DMS153 (cell line): ENCODE data around the gene CASP10.
"Not testable (repeated sequence)": the region's sequence is repeated elsewhere in the genome, so short reads cannot be mapped to it uniquely, and the experiment has no call there.

Experiments used
- DNase-seq: peaks from one replicate; lab custom pipeline; 2025; lab: John Stamatoyannopoulos, UW

Gene CASP10

GRCh38 chr2:201154615-201155399 lies 28.1 kb upstream of the CASP10 start:
- no peak for DNase-seq

GRCh38 chr2:201156036-201156435 lies 26.9 kb upstream of the CASP10 start:
- DNase-seq: no peak

- no peak for DNase-seq
Measured at GRCh38 chr2:201156640-201157039, 26.3 kb upstream of the CASP10 start.

- DNase-seq: no peak
Measured at GRCh38 chr2:201157694-201158093, 25.2 kb upstream of the CASP10 start.

GRCh38 chr2:201158111-201158929 lies 24.6 kb upstream of the CASP10 start:
- DNase-seq: peak; percentile 27

GRCh38 chr2:201164166-201164565 lies 18.8 kb upstream of the CASP10 start:
- no peak for DNase-seq

GRCh38 chr2:201167546-201167945 lies 15.4 kb upstream of the CASP10 start:
- DNase-seq: no peak

- not testable (repeated sequence) for DNase-seq
Measured at GRCh38 chr2:201168496-201168895, 14.4 kb upstream of the CASP10 start.

- peak; percentile 53 for DNase-seq
Measured at GRCh38 chr2:201171259-201171814, 11.6 kb upstream of the CASP10 start.

- no peak for DNase-seq
Measured at GRCh38 chr2:201172279-201172678, 10.7 kb upstream of the CASP10 start.

- no peak for DNase-seq
Measured at GRCh38 chr2:201174687-201175086, 8.3 kb upstream of the CASP10 start.

GRCh38 chr2:201176081-201176481 lies 6.9 kb upstream of the CASP10 start:
- no peak for DNase-seq

GRCh38 chr2:201180010-201180409 lies 2.9 kb upstream of the CASP10 start:
- DNase-seq: no peak

GRCh38 chr2:201183365-201183727 lies 405 bp downstream of the CASP10 start:
- no peak for DNase-seq

GRCh38 chr2:201183835-201184234 lies 894 bp downstream of the CASP10 start:
- not testable (repeated sequence) for DNase-seq

- DNase-seq: not testable (repeated sequence)
Measured at GRCh38 chr2:201184248-201184647, 1.3 kb downstream of the CASP10 start.

GRCh38 chr2:201185863-201186262 lies 2.9 kb downstream of the CASP10 start:
- DNase-seq: no peak

- DNase-seq: no peak
Measured at GRCh38 chr2:201186982-201187381, 4.0 kb downstream of the CASP10 start.

GRCh38 chr2:201188449-201188848 lies 5.5 kb downstream of the CASP10 start:
- DNase-seq: no peak

GRCh38 chr2:201191132-201191875 lies 8.4 kb downstream of the CASP10 start:
- DNase-seq: no peak

GRCh38 chr2:201194097-201194496 lies 11.2 kb downstream of the CASP10 start:
- DNase-seq: no peak

GRCh38 chr2:201195331-201195730 lies 12.4 kb downstream of the CASP10 start:
- DNase-seq: no peak
